Progenitor cell of endocrine pancreas (in vitro differentiated cells): Measurements from ENCODE around the gene THAP12. TPM values are rescaled to one million over a fixed set of nuclear protein-coding genes. Genes with fewer than 3 reads are reported as not detected.

Experiments
- DNase-seq: peaks from one replicate; pipeline ENCODE4 v3.0.0; 2021; ENCODE audit warnings: low spot score; ENCODE audit not compliant: unreplicated experiment
- H3K27ac Mint-ChIP-seq: 2 replicates; pipeline ENCODE4 v1.8.0; 2021; ENCODE audit warnings: mild to moderate bottlenecking, moderate library complexity, mixed read lengths
- H3K27me3 Mint-ChIP-seq: 2 replicates; pipeline ENCODE4 v1.8.0; 2021; ENCODE audit warnings: mixed read lengths
- H3K36me3 Mint-ChIP-seq: 2 replicates; pipeline ENCODE4 v1.8.0; 2022; ENCODE audit warnings: mixed read lengths; ENCODE audit not compliant: insufficient read depth
- H3K4me1 Mint-ChIP-seq: 2 replicates; pipeline ENCODE4 v1.8.0; 2021; ENCODE audit warnings: low read depth, mixed read lengths
- H3K4me3 Mint-ChIP-seq: 2 replicates; pipeline ENCODE4 v1.8.0; 2021; ENCODE audit warnings: low read depth, mild to moderate bottlenecking, moderate library complexity, mixed read lengths
- H3K9me3 Mint-ChIP-seq: 2 replicates; pipeline ENCODE4 v1.8.0; 2021; ENCODE audit warnings: low read depth, mixed read lengths
- CTCF ChIP-seq: fragments of 200-600 bp; sonication (generic); IDR thresholded peaks from one replicate; pipeline ENCODE4 v1.5.0; 2021; ENCODE audit warnings: antibody characterized with exemption, mild to moderate bottlenecking; ENCODE audit not compliant: unreplicated experiment
- total RNA-seq: library from RNA; stranded (reverse); gene quantifications from 2 replicates; pipeline ENCODE4 v1.2.1, GENCODE V29; 2021

THAP12 gene
- total RNA-seq, 1 donor from 2014 or later = 51.1 TPM

DNA sequence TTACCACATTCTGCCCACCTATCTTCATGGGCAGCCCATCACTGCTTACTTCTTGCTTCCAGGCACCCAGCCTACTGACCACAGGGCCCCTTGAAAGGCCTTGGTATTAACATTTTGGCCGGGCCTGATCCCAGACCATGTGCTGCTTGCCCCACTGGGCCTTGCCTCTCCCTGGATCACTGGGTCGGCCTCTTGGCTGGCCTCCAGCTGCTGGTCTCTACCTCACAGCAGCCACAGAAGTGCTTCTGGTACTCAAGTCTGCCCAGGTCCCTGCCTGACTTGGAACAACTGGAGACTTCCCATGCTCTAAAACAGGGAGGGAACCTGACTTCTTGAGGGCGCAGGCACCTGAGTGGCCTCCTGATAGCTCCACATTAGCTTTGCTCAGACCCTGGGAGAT lies 63.6 kb downstream of the THAP12 start:
- Mint-ChIP-seq H3K9me3 (no peaks in the 10 kb centered on the region), H3K4me3 (no peak overlapping the region), H3K27me3 (peaks cover 67% of the 10 kb centered on the region), H3K36me3 (no peaks in the 10 kb centered on the region), H3K4me1 (no peaks in the 10 kb centered on the region), H3K27ac (no peak overlapping the region)
- no peak for TF ChIP-seq CTCF
- DNase-seq = no peak

GRCh38 chr11:76316726-76317125 lies 64.2 kb downstream of the THAP12 start:
- Mint-ChIP-seq H3K27me3 (peaks cover 69% of the 10 kb centered on the region), H3K36me3 (no peaks in the 10 kb centered on the region), H3K4me1 (no peaks in the 10 kb centered on the region), H3K27ac (no peak overlapping the region), H3K4me3 (no peak overlapping the region), H3K9me3 (no peaks in the 10 kb centered on the region)
- no peak for DNase-seq
- no peak for TF ChIP-seq CTCF

DNA sequence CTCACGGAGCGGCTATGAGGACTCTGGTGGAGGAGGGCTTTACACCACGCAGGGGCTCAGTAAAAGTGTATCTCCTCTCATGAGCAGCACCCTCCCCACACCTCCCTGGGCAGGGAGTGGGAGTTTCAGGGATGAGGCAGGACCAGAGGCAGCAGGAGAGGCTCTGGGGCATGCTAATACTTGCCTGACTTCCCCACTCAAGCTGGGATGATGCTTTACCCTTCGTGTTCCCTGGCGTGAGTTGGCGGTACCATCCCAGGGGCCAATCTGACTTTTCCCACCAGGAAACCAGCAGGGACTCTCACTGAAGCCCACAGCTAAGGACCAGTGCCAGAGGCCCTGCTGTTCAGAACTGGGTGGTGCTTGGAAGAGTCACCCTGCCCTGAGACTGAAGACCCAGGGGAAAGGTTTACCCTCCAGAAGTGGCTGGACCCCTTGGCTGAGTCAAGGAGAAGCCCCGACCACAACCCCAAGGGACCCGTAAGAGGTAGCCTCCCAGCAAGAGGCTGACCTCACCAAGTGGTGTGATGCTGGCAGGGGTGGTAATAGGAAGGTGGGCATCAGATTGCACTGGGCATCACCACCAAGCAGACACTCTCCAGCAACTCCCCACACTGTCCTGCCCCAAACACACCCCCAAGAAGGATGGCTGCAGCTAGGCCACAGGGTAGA lies 65.6 kb downstream of the THAP12 start:
- H3K27me3 Mint-ChIP-seq = peaks cover 62% of the 10 kb centered on the region
- no peak for TF ChIP-seq CTCF
- H3K4me3 Mint-ChIP-seq = no peak overlapping the region
- H3K27ac Mint-ChIP-seq = no peak overlapping the region
- no peaks in the 10 kb centered on the region for H3K36me3 Mint-ChIP-seq
- no peak for DNase-seq
- no peaks in the 10 kb centered on the region for H3K4me1 Mint-ChIP-seq
- H3K9me3 Mint-ChIP-seq = no peaks in the 10 kb centered on the region

DNA sequence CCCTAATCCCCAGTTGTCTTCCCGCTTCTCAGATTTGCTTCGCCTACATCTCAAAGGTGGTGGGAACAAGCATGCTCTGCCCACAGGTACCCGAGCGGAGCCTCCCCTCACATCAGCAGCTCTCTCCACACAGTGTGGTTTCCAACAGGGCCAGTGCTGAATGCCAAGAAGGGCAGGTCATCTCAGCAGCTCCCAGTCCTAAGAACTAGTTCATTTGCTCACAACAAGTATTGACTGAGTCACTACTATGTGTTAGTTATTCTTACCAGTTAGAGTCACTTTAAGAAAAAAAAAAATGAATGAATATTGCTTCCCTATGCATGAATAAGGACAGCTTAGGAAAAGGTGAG lies 66.2 kb downstream of the THAP12 start:
- Mint-ChIP-seq H3K4me3 (no peak overlapping the region), H3K9me3 (no peaks in the 10 kb centered on the region), H3K27me3 (peaks cover 62% of the 10 kb centered on the region), H3K4me1 (no peaks in the 10 kb centered on the region), H3K36me3 (no peaks in the 10 kb centered on the region), H3K27ac (no peak overlapping the region)
- DNase-seq = no peak
- TF ChIP-seq CTCF = no peak

DNA sequence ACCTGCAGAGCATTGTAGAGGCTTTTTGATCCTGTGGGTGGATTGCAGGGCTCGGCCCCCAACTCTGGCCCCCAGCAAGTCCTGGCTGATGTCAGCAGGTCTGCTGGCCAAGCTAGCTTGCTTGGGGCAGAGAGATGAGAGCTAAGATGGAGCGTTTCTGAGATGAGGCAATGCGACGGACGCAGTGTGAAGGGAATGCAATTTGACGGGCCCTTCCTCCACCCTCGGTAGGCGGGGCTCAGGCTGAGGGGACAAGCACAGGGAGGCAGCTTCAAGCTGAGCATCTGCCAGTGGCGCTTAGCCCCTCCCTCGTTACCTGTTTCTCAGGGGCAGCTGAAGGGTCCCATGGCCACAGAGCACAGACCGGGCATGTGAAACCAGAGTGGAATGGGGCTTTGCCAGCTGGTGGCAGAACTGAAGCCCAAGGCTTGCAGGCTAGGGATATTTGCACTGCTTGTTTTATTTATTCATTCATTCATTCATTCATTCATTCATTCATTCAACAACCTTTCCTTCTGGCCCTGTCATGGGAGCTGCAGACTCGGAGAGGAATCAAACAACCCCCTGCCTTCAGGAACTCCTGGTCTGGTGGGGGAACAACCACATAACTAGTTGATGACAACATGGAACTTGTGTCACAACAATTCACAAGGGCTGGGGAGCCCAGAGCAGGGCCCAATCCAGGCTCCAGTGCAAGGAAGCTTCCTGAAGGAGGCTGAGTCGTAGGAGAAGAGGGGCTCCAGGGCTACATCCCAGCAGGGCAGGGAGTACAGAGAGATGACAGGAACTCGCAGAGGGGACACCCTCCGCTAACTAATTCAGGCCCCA lies 66.8 kb downstream of the THAP12 start:
- H3K27ac Mint-ChIP-seq = no peak overlapping the region
- no peak for DNase-seq
- no peaks in the 10 kb centered on the region for H3K36me3 Mint-ChIP-seq
- H3K4me3 Mint-ChIP-seq = no peak overlapping the region
- no peaks in the 10 kb centered on the region for H3K4me1 Mint-ChIP-seq
- no peaks in the 10 kb centered on the region for H3K9me3 Mint-ChIP-seq
- no peak for TF ChIP-seq CTCF
- peaks cover 64% of the 10 kb centered on the region for H3K27me3 Mint-ChIP-seq
